Endothelial cell of umbilical vein (primary cell): ENCODE data around the gene INHBC. TPM values are rescaled to one million over a fixed set of nuclear protein-coding genes. Genes with fewer than 3 reads are reported as not detected.

ENCODE experiments used
- BruUV-seq: library from RNA; stranded (reverse); fragments of 400-500 nt; replicated peaks from 2 replicates; lab custom pipeline; 2021; lab: Mats Ljungman, UMichigan
- CTCF ChIA-PET: fragments of 300-600, 350-600 bp; sonication (Branson Sonifier 250); formaldehyde crosslinking; loops from one replicate; lab custom pipeline; 2021; ENCODE audit warnings: antibody characterized with exemption, inconsistent platforms; lab: Charles Lee
- POLR2A ChIA-PET: fragments of 300-600, 350-600 bp; sonication (Branson Sonifier 250); formaldehyde crosslinking; loops from one replicate; lab custom pipeline; 2021; ENCODE audit warnings: antibody characterized with exemption, inconsistent platforms; lab: Charles Lee
- DNase-seq: peaks from one replicate; pipeline ENCODE4 v3.0.0-alpha.2; 2011; ENCODE audit warnings: low read depth, low spot score
- FAIRE-seq: peaks from 2 replicates; lab custom pipeline; 2011; peaks lifted over from hg19 to GRCh38; lab: Jason Lieb, UNC
- H2AFZ ChIP-seq: 2 replicates; pipeline ENCODE4 v1.6.0; 2012; ENCODE audit warnings: low read depth, low read length, control low read depth, inconsistent platforms
- H3K27ac ChIP-seq: 2 replicates; pipeline ENCODE4 v1.5.1; 2011; ENCODE audit warnings: low read depth, mild to moderate bottlenecking, control low read depth, low read length, moderate library complexity; ENCODE audit not compliant: insufficient read depth
- H3K27me3 ChIP-seq, 2 experiments: 2 replicates each; pipeline versions ENCODE4 v1.6.0 to v1.6.1; 2011; ENCODE audit warnings: low read length in 2 of 2, mixed read lengths in 1 of 2; ENCODE audit not compliant: control insufficient read depth in 2 of 2, insufficient read depth in 2 of 2
- H3K36me3 ChIP-seq, 2 experiments: 2 replicates in 1 of 2; 3 replicates in 1 of 2; pipeline ENCODE4 v1.5.1; 2011; ENCODE audit warnings: low read length in 2 of 2, mild to moderate bottlenecking in 1 of 2, moderate library complexity in 1 of 2; ENCODE audit not compliant: control insufficient read depth in 2 of 2, insufficient read depth in 2 of 2; ENCODE audit errors: extremely low read depth in 1 of 2
- H3K4me1 ChIP-seq: 3 replicates; pipeline ENCODE4 v1.5.1; 2011; ENCODE audit warnings: mild to moderate bottlenecking, low read length; ENCODE audit not compliant: control insufficient read depth, insufficient read depth; ENCODE audit errors: extremely low read depth
- H3K4me2 ChIP-seq: 2 replicates; pipeline ENCODE4 v1.6.1; 2011; ENCODE audit warnings: low read length, control low read depth, mixed read lengths; ENCODE audit not compliant: insufficient read depth
- H3K4me3 ChIP-seq, 3 experiments: fragments of 200-600 bp in 1 of 3; sonication (generic), shearing (Covaris generic) in 1 of 3; replicated peaks in 1 of 3; 2 replicates each; pipeline ENCODE4 v1.5.1; 2011 to 2016; ENCODE audit warnings: control low read depth in 3 of 3, low read length in 3 of 3, mild to moderate bottlenecking in 2 of 3, inconsistent platforms in 1 of 3, low read depth in 1 of 3, moderate library complexity in 1 of 3; ENCODE audit not compliant: insufficient read depth in 1 of 3
- H3K79me2 ChIP-seq: 2 replicates; pipeline ENCODE4 v1.6.0; 2012; ENCODE audit warnings: low read length, inconsistent platforms; ENCODE audit not compliant: control insufficient read depth, insufficient read depth
- H3K9ac ChIP-seq: replicated peaks from 2 replicates; pipeline ENCODE3; 2011; ENCODE audit warnings: low read length, control low read depth; ENCODE audit not compliant: insufficient read depth; ENCODE audit errors: extremely low read depth
- H3K9me1 ChIP-seq: replicated peaks from 3 replicates; pipeline ENCODE4 v1.6.0; 2011; ENCODE audit warnings: mild to moderate bottlenecking, low read length; ENCODE audit not compliant: control insufficient read depth, insufficient read depth; ENCODE audit errors: extremely low read depth
- H3K9me3 ChIP-seq: replicated peaks from 2 replicates; pipeline ENCODE4 v1.5.1; 2012; ENCODE audit warnings: low read length, inconsistent platforms; ENCODE audit not compliant: control insufficient read depth, insufficient read depth
- H4K20me1 ChIP-seq: replicated peaks from 2 replicates; pipeline ENCODE3; 2011; ENCODE audit warnings: mild to moderate bottlenecking, low read length; ENCODE audit not compliant: control insufficient read depth, insufficient read depth; ENCODE audit errors: extremely low read depth
- FOS ChIP-seq: IDR thresholded peaks from 2 replicates; pipeline ENCODE4 v1.6.1; 2011; ENCODE audit warnings: mild to moderate bottlenecking, low read length, moderate library complexity, borderline replicate concordance; ENCODE audit not compliant: insufficient read depth
- JUN ChIP-seq: IDR thresholded peaks from 2 replicates; pipeline ENCODE4 v1.6.1; 2011; ENCODE audit warnings: borderline replicate concordance, low read depth; ENCODE audit not compliant: insufficient read length, insufficient read depth
- MYC ChIP-seq: IDR thresholded peaks from one replicate; pipeline ENCODE4 v1.6.1; 2011; ENCODE audit warnings: mild to moderate bottlenecking, low read depth, low read length
- POLR2A ChIP-seq: IDR thresholded peaks from 2 replicates; pipeline ENCODE4 v1.6.1; 2012; ENCODE audit warnings: low read depth, mild to moderate bottlenecking, control low read depth, low read length
- dilution Hi-C: fragments of 300-500 bp; cut with MboI; formaldehyde crosslinking; loops from one replicate; pipeline ENCODE4 v1.15.0; 2019; ENCODE audit warnings: low sequenced_read_pairs; ENCODE audit not compliant: extremely low pct_ligation_motif_present
- intact Hi-C: fragments of 100-400 bp; cut with micrococcal nuclease; formaldehyde crosslinking; loops from one replicate; pipeline ENCODE4 v1.10.0; 2022
- polyA plus RNA-seq, 4 experiments: library from polyadenylated mRNA; depleted of rRNA in 3 of 4; stranded (reverse) in 3 of 4; unstranded in 1 of 4; fragments of >200 nt; gene quantifications; 2 replicates each; pipeline versions ENCODE4 v1.2.1 to v1.2.3, GENCODE V29; 2011 to 2012; ENCODE audit warnings: missing spikeins in 1 of 4
- total RNA-seq: library from RNA; stranded (reverse); gene quantifications from 2 replicates; pipeline ENCODE4 v1.2.3, GENCODE V29; 2021
- TF ChIP-seq, protein P1 (sequence below), 2 donors: IDR thresholded peaks; 1 replicate in 1 of 2; 2 replicates in 1 of 2; pipeline ENCODE4 v1.5.1; 2011; ENCODE audit warnings: low read length in 2 of 2, mild to moderate bottlenecking in 2 of 2, moderate library complexity in 2 of 2, control low read depth in 1 of 2, inconsistent platforms in 1 of 2, low read depth in 1 of 2; ENCODE audit not compliant: insufficient read depth in 1 of 2; ENCODE audit errors: extremely low read depth in 1 of 2
- TF ChIP-seq, protein P2 (sequence below): IDR thresholded peaks from 2 replicates; pipeline ENCODE4 v1.6.1; 2011; ENCODE audit not compliant: insufficient read depth, insufficient read length

Gene INHBC
- total and polyA plus RNA-seq, 2 donors (not counting 3 experiments of a cell fraction or from before 2014, with no cell fraction given), result not detected

DNA sequence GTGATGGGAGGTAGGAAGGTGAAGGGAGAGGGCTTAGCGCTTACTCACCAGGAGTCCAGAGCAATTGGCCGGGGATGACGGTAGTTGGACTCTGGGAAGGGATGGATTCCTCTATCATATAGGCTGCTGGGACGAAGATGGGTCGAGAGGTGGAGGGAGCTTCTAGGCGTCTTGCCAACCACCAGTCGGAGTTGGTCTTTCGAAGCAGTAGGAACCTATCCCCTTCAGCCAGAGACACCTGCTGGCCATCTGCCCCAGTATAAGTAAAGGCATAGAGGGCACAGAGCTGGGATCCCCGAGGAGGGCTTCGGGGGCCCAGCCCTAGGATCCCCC, 44.4 kb downstream of the INHBC start:
- H3K9me1 ChIP-seq, result no peaks in the 10 kb centered on the region
- intact Hi-C loops, result no loop called here
- ChIA-PET POLR2A (no interaction called here), CTCF (no interaction called here)
- H3K9me3 ChIP-seq, result no peaks in the 10 kb centered on the region
- no peaks in the 10 kb centered on the region for H3K79me2 ChIP-seq
- no peak overlapping the region for H3K4me2 ChIP-seq
- H2AFZ ChIP-seq, result no peak overlapping the region
- H3K27me3 ChIP-seq, result peaks cover 35 to 40% of the 10 kb centered on the region in 2 experiments
- no TSS peak for BruUV-seq
- no peak overlapping the region for H3K4me3 ChIP-seq
- no peak for FAIRE-seq
- no peak overlapping the region for H3K9ac ChIP-seq
- DNase-seq, result no peak
- peaks cover 12% of the 10 kb centered on the region for H3K4me1 ChIP-seq
- TF ChIP-seq JUN (no peak), POLR2A (no peak), FOS (no peak), MYC (no peak)
- TF ChIP-seq, protein P1, sequence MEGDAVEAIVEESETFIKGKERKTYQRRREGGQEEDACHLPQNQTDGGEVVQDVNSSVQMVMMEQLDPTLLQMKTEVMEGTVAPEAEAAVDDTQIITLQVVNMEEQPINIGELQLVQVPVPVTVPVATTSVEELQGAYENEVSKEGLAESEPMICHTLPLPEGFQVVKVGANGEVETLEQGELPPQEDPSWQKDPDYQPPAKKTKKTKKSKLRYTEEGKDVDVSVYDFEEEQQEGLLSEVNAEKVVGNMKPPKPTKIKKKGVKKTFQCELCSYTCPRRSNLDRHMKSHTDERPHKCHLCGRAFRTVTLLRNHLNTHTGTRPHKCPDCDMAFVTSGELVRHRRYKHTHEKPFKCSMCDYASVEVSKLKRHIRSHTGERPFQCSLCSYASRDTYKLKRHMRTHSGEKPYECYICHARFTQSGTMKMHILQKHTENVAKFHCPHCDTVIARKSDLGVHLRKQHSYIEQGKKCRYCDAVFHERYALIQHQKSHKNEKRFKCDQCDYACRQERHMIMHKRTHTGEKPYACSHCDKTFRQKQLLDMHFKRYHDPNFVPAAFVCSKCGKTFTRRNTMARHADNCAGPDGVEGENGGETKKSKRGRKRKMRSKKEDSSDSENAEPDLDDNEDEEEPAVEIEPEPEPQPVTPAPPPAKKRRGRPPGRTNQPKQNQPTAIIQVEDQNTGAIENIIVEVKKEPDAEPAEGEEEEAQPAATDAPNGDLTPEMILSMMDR (IDR thresholded peaks at IDR 0.05; ENCODE audit: extremely low read depth in 1 of 2, insufficient read depth in 1 of 2, low read depth in 1 of 2, low read length in 2 of 2), result no peak
- TF ChIP-seq, protein P2, sequence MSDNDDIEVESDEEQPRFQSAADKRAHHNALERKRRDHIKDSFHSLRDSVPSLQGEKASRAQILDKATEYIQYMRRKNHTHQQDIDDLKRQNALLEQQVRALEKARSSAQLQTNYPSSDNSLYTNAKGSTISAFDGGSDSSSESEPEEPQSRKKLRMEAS, result no peak
- dilution Hi-C loops, result no loop called here
- no peak overlapping the region for H3K27ac ChIP-seq
- no peaks in the 10 kb centered on the region for H3K36me3 ChIP-seq
- H4K20me1 ChIP-seq, result no peaks in the 10 kb centered on the region
